Neural cell (in vitro differentiated cells): ENCODE data around the gene NME8. TPM values are rescaled to one million over a fixed set of nuclear protein-coding genes. Genes with fewer than 3 reads are reported as not detected.

Source experiments
- H2AFZ ChIP-seq: fragments of 200-600, 300-800 bp; sonication (generic), shearing (Covaris generic); 2 replicates; pipeline ENCODE4 v1.6.0; 2014; ENCODE audit warnings: low read depth, mild to moderate bottlenecking, antibody characterized with exemption, low read length, moderate library complexity
- H3F3A ChIP-seq: fragments of 200-600 bp; shearing (Covaris generic); 2 replicates; pipeline ENCODE4 v1.6.1; 2016; ENCODE audit warnings: mild to moderate bottlenecking, moderate library complexity, mixed read lengths, antibody characterized with exemption, low read length; ENCODE audit not compliant: insufficient read depth, poor library complexity, severe bottlenecking
- H3K27ac ChIP-seq: fragments of 200-600, 300-800 bp; sonication (generic), shearing (Covaris generic); 2 replicates; pipeline ENCODE4 v1.5.1; 2014; ENCODE audit warnings: mild to moderate bottlenecking, low read length, moderate library complexity
- H3K27me3 ChIP-seq: fragments of 300-800, 200-600 bp; sonication (generic), shearing (Covaris generic); 2 replicates; pipeline ENCODE4 v1.6.0; 2014; ENCODE audit warnings: mild to moderate bottlenecking, low read depth, low read length, moderate library complexity; ENCODE audit not compliant: insufficient read depth
- H3K36me3 ChIP-seq: fragments of 300-800, 200-600 bp; sonication (generic), shearing (Covaris generic); 2 replicates; pipeline ENCODE4 v1.5.1; 2014; ENCODE audit warnings: mild to moderate bottlenecking, antibody characterized with exemption, low read length, moderate library complexity; ENCODE audit not compliant: insufficient read depth
- H3K4me2 ChIP-seq: fragments of 300-800, 200-600 bp; sonication (generic), shearing (Covaris generic); 2 replicates; pipeline ENCODE4 v1.6.0; 2014; ENCODE audit warnings: mild to moderate bottlenecking, low read length
- H3K4me3 ChIP-seq: fragments of 300-800, 200-600 bp; sonication (generic), shearing (Covaris generic); 2 replicates; pipeline ENCODE4 v1.5.1; 2014; ENCODE audit warnings: mild to moderate bottlenecking, low read length, moderate library complexity
- H3K79me2 ChIP-seq: fragments of 200-600 bp; shearing (Covaris generic); replicated peaks from 2 replicates; pipeline ENCODE4 v1.6.0; 2014; ENCODE audit warnings: mild to moderate bottlenecking, low read length, moderate library complexity; ENCODE audit not compliant: insufficient read depth
- H3K9ac ChIP-seq: fragments of 300-800, 200-600 bp; sonication (generic), shearing (Covaris generic); 2 replicates; pipeline ENCODE4 v1.6.1; 2016; ENCODE audit warnings: mild to moderate bottlenecking, low read length, mixed read lengths
- H3K9me2 ChIP-seq: fragments of 200-600 bp; shearing (Covaris generic); 2 replicates; pipeline ENCODE4 v1.6.1; 2016; ENCODE audit warnings: mild to moderate bottlenecking, low read length, mixed read lengths; ENCODE audit not compliant: insufficient read depth
- H3K9me3 ChIP-seq: fragments of 200-600, 300-800 bp; sonication (generic), shearing (Covaris generic); 2 replicates; pipeline ENCODE4 v1.6.1; 2016; ENCODE audit warnings: mild to moderate bottlenecking, mixed run types, low read length, moderate library complexity, mixed read lengths
- H4K20me1 ChIP-seq: fragments of 200-600 bp; shearing (Covaris generic); 2 replicates; pipeline ENCODE4 v1.6.1; 2016; ENCODE audit warnings: mild to moderate bottlenecking, mixed run types; ENCODE audit not compliant: insufficient read depth
- CTCF ChIP-seq: fragments of 450-650 bp; IDR thresholded peaks from 2 replicates; pipeline ENCODE4 v1.5.1; 2014; ENCODE audit warnings: antibody characterized with exemption, mild to moderate bottlenecking, moderate library complexity; ENCODE audit not compliant: poor library complexity, severe bottlenecking
- EP300 ChIP-seq: fragments of 450-650 bp; conservative IDR thresholded peaks from 2 replicates; pipeline ENCODE4 v1.6.1; 2014; ENCODE audit warnings: antibody characterized with exemption, mild to moderate bottlenecking, moderate library complexity; ENCODE audit not compliant: poor library complexity, severe bottlenecking
- EZH2 ChIP-seq: fragments of 200-600, 300-800 bp; shearing (Covaris generic), sonication (generic); IDR thresholded peaks from 2 replicates; pipeline ENCODE4 v1.6.1; 2014; ENCODE audit warnings: antibody characterized with exemption, low read length, borderline replicate concordance, mild to moderate bottlenecking; ENCODE audit not compliant: insufficient read depth, poor library complexity, severe bottlenecking
- MXI1 ChIP-seq: fragments of 450-650 bp; conservative IDR thresholded peaks from 2 replicates; pipeline ENCODE4 v1.6.1; 2014; ENCODE audit warnings: antibody characterized with exemption, mild to moderate bottlenecking; ENCODE audit not compliant: poor library complexity, severe bottlenecking
- POLR2AphosphoS5 ChIP-seq: IDR thresholded peaks from 2 replicates; pipeline ENCODE4 v1.6.1; 2012
- RAD21 ChIP-seq: fragments of 450-650 bp; conservative IDR thresholded peaks from 2 replicates; pipeline ENCODE4 v1.6.1; 2014; ENCODE audit warnings: antibody characterized with exemption, mild to moderate bottlenecking, moderate library complexity
- REST ChIP-seq: IDR thresholded peaks from 2 replicates; pipeline ENCODE4 v1.6.1; 2012; ENCODE audit warnings: borderline replicate concordance
- SMC3 ChIP-seq: fragments of 450-650 bp; conservative IDR thresholded peaks from 2 replicates; pipeline ENCODE4 v1.6.1; 2014; ENCODE audit warnings: antibody characterized with exemption, mild to moderate bottlenecking, moderate library complexity; ENCODE audit not compliant: poor library complexity
- TAF1 ChIP-seq: IDR thresholded peaks from 2 replicates; pipeline ENCODE4 v1.6.1; 2012; ENCODE audit warnings: low read depth
- polyA plus RNA-seq: library from polyadenylated mRNA; depleted of rRNA; stranded (reverse); fragments of >200 nt; gene quantifications from 2 replicates; pipeline ENCODE4 v1.2.3, GENCODE V29; 2014

Gene NME8
- polyA plus RNA-seq, 1 donor from 2014 or later, result not detected

- TF ChIP-seq TAF1 (no peak), EP300 (no peak), POLR2AphosphoS5 (no peak), EZH2 (no peak), SMC3 (no peak), MXI1 (no peak), REST (no peak)
- H3K27ac ChIP-seq, result no peak overlapping the region
- no peak overlapping the region for H3K4me2 ChIP-seq
- no peaks in the 10 kb centered on the region for H3K79me2 ChIP-seq
- H3K36me3 ChIP-seq, result no peaks in the 10 kb centered on the region
- no peaks in the 10 kb centered on the region for H3K9me3 ChIP-seq
- H3F3A ChIP-seq, result no peaks in the 10 kb centered on the region
- H3K27me3 ChIP-seq, result no peaks in the 10 kb centered on the region
- no peak overlapping the region for H2AFZ ChIP-seq
- H3K4me3 ChIP-seq, result no peak overlapping the region
- H4K20me1 ChIP-seq, result no peaks in the 10 kb centered on the region
- H3K9me2 ChIP-seq, result no peaks in the 10 kb centered on the region
- H3K9ac ChIP-seq, result no peak overlapping the region
These were observed 98.9 kb downstream of the NME8 start for GRCh38 chr7:37947138-37947940.

- Histone ChIP-seq H3K4me2 (no peak overlapping the region), H3K79me2 (no peaks in the 10 kb centered on the region), H4K20me1 (no peaks in the 10 kb centered on the region), H3K36me3 (no peaks in the 10 kb centered on the region), H3K27me3 (no peaks in the 10 kb centered on the region), H3K27ac (no peak overlapping the region), H3K9me3 (no peaks in the 10 kb centered on the region), H2AFZ (no peak overlapping the region), H3K9ac (no peak overlapping the region), H3F3A (no peaks in the 10 kb centered on the region), H3K4me3 (no peak overlapping the region), H3K9me2 (no peaks in the 10 kb centered on the region)
- no peak for TF ChIP-seq SMC3
- TF ChIP-seq POLR2AphosphoS5, result no peak
- TF ChIP-seq EZH2, result no peak
- no peak for TF ChIP-seq REST
- no peak for TF ChIP-seq EP300
- TF ChIP-seq CTCF, result no peak
- no peak for TF ChIP-seq RAD21
- no peak for TF ChIP-seq TAF1
- no peak for TF ChIP-seq MXI1
These were observed 99.5 kb downstream of the NME8 start for GRCh38 chr7:37947941-37948210.
